ENCODE data around the gene PROKR1.

PROKR1 gene

GRCh38 chr2:68700560-68700959 is 57.2 kb downstream of the PROKR1 start:
- no peak for DNase-seq

GRCh38 chr2:68706637-68707036 is 63.3 kb downstream of the PROKR1 start:
- no peak for DNase-seq
